GM12875 (cell line): ENCODE data around the gene FGGY.

Experiments
- H3K4me3 ChIP-seq: one replicate; pipeline ENCODE4 v1.5.1; 2011; ENCODE audit warnings: low read depth, low read length, control low read depth
- CTCF ChIP-seq: IDR thresholded peaks from 2 replicates; pipeline ENCODE4 v1.5.1; 2011; ENCODE audit warnings: low read depth, mild to moderate bottlenecking, control low read depth, inconsistent platforms, low read length, moderate library complexity, borderline replicate concordance; ENCODE audit not compliant: insufficient read depth

Gene FGGY

GRCh38 chr1:59747420-59748024 lies 450.6 kb downstream of the FGGY start:
- H3K4me3 ChIP-seq, result no peak overlapping the region
- no peak for TF ChIP-seq CTCF

GRCh38 chr1:59748123-59748522 lies 451.2 kb downstream of the FGGY start:
- no peak for TF ChIP-seq CTCF
- H3K4me3 ChIP-seq, result no peak overlapping the region

- no peak overlapping the region for H3K4me3 ChIP-seq
- no peak for TF ChIP-seq CTCF
These were observed 453.6 kb downstream of the FGGY start for GRCh38 chr1:59750328-59751003.

GRCh38 chr1:59751004-59751395 lies 454.1 kb downstream of the FGGY start:
- H3K4me3 ChIP-seq, result no peak overlapping the region
- TF ChIP-seq CTCF, result no peak

GRCh38 chr1:59751801-59752200 lies 454.9 kb downstream of the FGGY start:
- no peak for TF ChIP-seq CTCF
- no peak overlapping the region for H3K4me3 ChIP-seq

- no peak for TF ChIP-seq CTCF
- no peak overlapping the region for H3K4me3 ChIP-seq
These were observed 455.9 kb downstream of the FGGY start for GRCh38 chr1:59752556-59753414.
